Liver (tissue), 9 donors: Measurements from ENCODE around the gene TFB1M. TPM values are rescaled to one million over a fixed set of nuclear protein-coding genes. Genes with fewer than 3 reads are reported as not detected.

Source experiments
- DNase-seq: peaks from one replicate; pipeline ENCODE4 v3.0.0-alpha.2; 2017; ENCODE audit warnings: low spot score
- H3K27ac ChIP-seq, 2 donors: one replicate each; pipeline ENCODE4 v1.7.0; 2013; ENCODE audit warnings: inconsistent platforms in 2 of 2, low read length in 2 of 2, control low read depth in 1 of 2, low read depth in 1 of 2, mild to moderate bottlenecking in 1 of 2
- H3K27me3 ChIP-seq, 4 donors: one replicate each; pipeline versions ENCODE4 v1.6.1 to v1.7.0; 2013; ENCODE audit warnings: low read length in 3 of 4, inconsistent platforms in 1 of 4, mild to moderate bottlenecking in 1 of 4, moderate library complexity in 1 of 4; ENCODE audit not compliant: control insufficient read depth in 4 of 4, insufficient read depth in 4 of 4
- H3K36me3 ChIP-seq, 4 donors: one replicate each; pipeline versions ENCODE4 v1.6.1 to v1.7.0; 2013; ENCODE audit warnings: low read length in 3 of 4, mild to moderate bottlenecking in 3 of 4, low read depth in 1 of 4, moderate library complexity in 1 of 4; ENCODE audit not compliant: control insufficient read depth in 4 of 4, insufficient read depth in 3 of 4
- H3K4me1 ChIP-seq, 4 donors: one replicate each; pipeline versions ENCODE4 v1.6.1 to v1.7.0; 2013; ENCODE audit warnings: low read length in 3 of 4, mild to moderate bottlenecking in 3 of 4, moderate library complexity in 1 of 4; ENCODE audit not compliant: control insufficient read depth in 4 of 4, insufficient read depth in 4 of 4
- H3K4me3 ChIP-seq, 3 donors: one replicate each; pipeline versions ENCODE4 v1.6.1 to v1.7.0; 2013; ENCODE audit warnings: low read length in 3 of 3, control low read depth in 1 of 3, low read depth in 1 of 3, mild to moderate bottlenecking in 1 of 3
- H3K9ac ChIP-seq, 2 donors: one replicate each; pipeline ENCODE4 v1.7.0; 2013; ENCODE audit warnings: low read length in 2 of 2, mild to moderate bottlenecking in 2 of 2, moderate library complexity in 2 of 2, control low read depth in 1 of 2, low read depth in 1 of 2
- H3K9me3 ChIP-seq, 4 donors: one replicate each; pipeline versions ENCODE4 v1.6.1 to v1.7.0; 2013; ENCODE audit warnings: low read length in 3 of 4; ENCODE audit not compliant: control insufficient read depth in 4 of 4
- EGR1 ChIP-seq, 2 donors: IDR thresholded peaks; 2 replicates each; pipeline ENCODE4 v1.6.1; 2016 to 2018; ENCODE audit warnings: antibody characterized with exemption in 2 of 2, low read depth in 2 of 2
- FOXA1 ChIP-seq: IDR thresholded peaks from 2 replicates; pipeline ENCODE4 v1.6.1; 2016; ENCODE audit warnings: antibody characterized with exemption
- FOXA2 ChIP-seq: IDR thresholded peaks from 2 replicates; pipeline ENCODE4 v1.6.1; 2016; ENCODE audit warnings: antibody characterized with exemption
- GABPA ChIP-seq, 2 donors: IDR thresholded peaks in 1 of 2; conservative IDR thresholded peaks in 1 of 2; 2 replicates each; pipeline ENCODE4 v1.6.1; 2016; ENCODE audit warnings: antibody characterized with exemption in 2 of 2, mild to moderate bottlenecking in 1 of 2, moderate library complexity in 1 of 2
- HNF4A ChIP-seq, 2 donors: conservative IDR thresholded peaks; 2 replicates each; pipeline ENCODE4 v1.6.1; 2016; ENCODE audit warnings: antibody characterized with exemption in 2 of 2, mild to moderate bottlenecking in 2 of 2
- HNF4G ChIP-seq: IDR thresholded peaks from 2 replicates; pipeline ENCODE4 v1.6.1; 2016; ENCODE audit warnings: antibody characterized with exemption
- JUND ChIP-seq, 2 donors: IDR thresholded peaks; 2 replicates each; pipeline ENCODE4 v1.6.1; 2016; ENCODE audit warnings: antibody characterized with exemption in 2 of 2
- NR2F2 ChIP-seq: IDR thresholded peaks from 2 replicates; pipeline ENCODE4 v1.6.1; 2016; ENCODE audit warnings: antibody characterized with exemption
- RAD21 ChIP-seq, 2 donors: IDR thresholded peaks; 2 replicates each; pipeline ENCODE4 v1.6.1; 2016; ENCODE audit warnings: antibody characterized with exemption in 2 of 2, mild to moderate bottlenecking in 2 of 2
- RXRA ChIP-seq, 2 donors: IDR thresholded peaks; 2 replicates each; pipeline ENCODE4 v1.6.1; 2017 to 2018; ENCODE audit warnings: antibody characterized with exemption in 2 of 2, mild to moderate bottlenecking in 1 of 2
- SP1 ChIP-seq: IDR thresholded peaks from 2 replicates; pipeline ENCODE4 v1.6.1; 2018; ENCODE audit warnings: antibody characterized with exemption, mild to moderate bottlenecking
- TAF1 ChIP-seq: conservative IDR thresholded peaks from 2 replicates; pipeline ENCODE4 v1.6.1; 2016; ENCODE audit warnings: antibody characterized with exemption, mild to moderate bottlenecking
- YY1 ChIP-seq: IDR thresholded peaks from 2 replicates; pipeline ENCODE4 v1.6.1; 2016; ENCODE audit warnings: antibody characterized with exemption, mild to moderate bottlenecking
- WGBS: extraction: QIAGEN DNeasy Blood & Tissue Kit; methylation state at CpG from one replicate; pipeline ENCODE4 v1.1.7; 2013; 5-methylcytosine and 5-hydroxymethylcytosine counted together
- polyA plus RNA-seq, 2 donors: library from polyadenylated mRNA; stranded (reverse) in 1 of 2; unstranded in 1 of 2; fragments of 200-250 nt in 1 of 2; fragments of >200 nt in 1 of 2; fragmentation: Nextera tagmentation in 1 of 2; extraction: Ambion mirVana in 1 of 2; gene quantifications; one replicate each; pipeline versions ENCODE4 v1.2.1 to v1.2.3, GENCODE V29; 2013 to 2015
- total RNA-seq, 2 donors: library from RNA; depleted of rRNA; stranded (reverse); fragments of >200 nt; gene quantifications; one replicate each; pipeline ENCODE4 v1.2.3, GENCODE V29; 2014
- TF ChIP-seq, protein P1 (sequence below): fragments of 150-350 bp; IDR thresholded peaks from 2 replicates; pipeline ENCODE4 v1.5.1; 2017; ENCODE audit warnings: improper control_type of control experiment, low read depth, low read length; ENCODE audit not compliant: missing input control
- TF ChIP-seq, protein P2 (sequence below): IDR thresholded peaks from 2 replicates; pipeline ENCODE4 v1.6.1; 2016; ENCODE audit warnings: antibody characterized with exemption
- TF ChIP-seq, protein P3 (sequence below): IDR thresholded peaks from 2 replicates; pipeline ENCODE4 v1.6.1; 2016; ENCODE audit warnings: antibody characterized with exemption
- TF ChIP-seq, protein P4 (sequence below): IDR thresholded peaks from 2 replicates; pipeline ENCODE4 v1.6.1; 2016; ENCODE audit warnings: antibody characterized with exemption
- TF ChIP-seq, protein P5 (sequence below): IDR thresholded peaks from 2 replicates; pipeline ENCODE4 v1.6.1; 2016; ENCODE audit warnings: antibody characterized with exemption, mild to moderate bottlenecking
- donor health status: healthy.
- donor health status: healthy.
- donor health status: healthy.
- donor health status: healthy.
- donor health status: healthy.

TFB1M gene
- total and polyA plus RNA-seq, 4 donors = 9.2 to 17.0 (median 12.6) TPM

DNA sequence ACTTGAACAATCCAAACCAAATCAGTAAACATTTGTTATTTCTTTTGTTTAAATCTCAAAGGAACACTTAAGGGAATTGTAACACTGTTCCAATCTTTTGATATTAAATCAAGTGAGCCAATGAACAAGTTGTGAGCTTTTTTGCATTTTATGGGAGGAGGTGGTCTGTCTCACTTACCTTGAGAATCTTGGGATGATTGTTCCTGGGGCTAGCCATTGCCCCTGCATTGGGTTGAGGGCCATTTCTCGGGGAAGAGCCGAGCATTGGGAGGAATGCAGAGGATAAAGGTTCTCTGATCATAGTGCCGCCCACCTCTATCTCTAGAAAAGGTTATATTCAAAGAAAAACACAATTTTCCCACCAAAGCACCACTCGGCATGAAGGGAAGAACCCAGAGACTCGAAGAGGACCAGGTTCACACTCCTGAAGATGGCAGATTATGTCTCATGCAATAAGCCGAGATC, 13.8 kb upstream of the TFB1M start:
- H3K36me3 ChIP-seq = no peaks in the 10 kb centered on the region
- H3K9ac ChIP-seq = no peak overlapping the region
- no peaks in the 10 kb centered on the region for H3K4me1 ChIP-seq
- TF ChIP-seq, protein P1, sequence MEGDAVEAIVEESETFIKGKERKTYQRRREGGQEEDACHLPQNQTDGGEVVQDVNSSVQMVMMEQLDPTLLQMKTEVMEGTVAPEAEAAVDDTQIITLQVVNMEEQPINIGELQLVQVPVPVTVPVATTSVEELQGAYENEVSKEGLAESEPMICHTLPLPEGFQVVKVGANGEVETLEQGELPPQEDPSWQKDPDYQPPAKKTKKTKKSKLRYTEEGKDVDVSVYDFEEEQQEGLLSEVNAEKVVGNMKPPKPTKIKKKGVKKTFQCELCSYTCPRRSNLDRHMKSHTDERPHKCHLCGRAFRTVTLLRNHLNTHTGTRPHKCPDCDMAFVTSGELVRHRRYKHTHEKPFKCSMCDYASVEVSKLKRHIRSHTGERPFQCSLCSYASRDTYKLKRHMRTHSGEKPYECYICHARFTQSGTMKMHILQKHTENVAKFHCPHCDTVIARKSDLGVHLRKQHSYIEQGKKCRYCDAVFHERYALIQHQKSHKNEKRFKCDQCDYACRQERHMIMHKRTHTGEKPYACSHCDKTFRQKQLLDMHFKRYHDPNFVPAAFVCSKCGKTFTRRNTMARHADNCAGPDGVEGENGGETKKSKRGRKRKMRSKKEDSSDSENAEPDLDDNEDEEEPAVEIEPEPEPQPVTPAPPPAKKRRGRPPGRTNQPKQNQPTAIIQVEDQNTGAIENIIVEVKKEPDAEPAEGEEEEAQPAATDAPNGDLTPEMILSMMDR = no peak
- TF ChIP-seq FOXA1 (no peak), YY1 (no peak), HNF4G (no peak), SP1 (no peak), HNF4A (conservative IDR thresholded peaks at IDR 0.05) (no peak), NR2F2 (no peak), RXRA (IDR thresholded peaks at IDR 0.05) (no peak), RAD21 (IDR thresholded peaks at IDR 0.05) (no peak), FOXA2 (no peak), GABPA (IDR thresholded peaks at IDR 0.05 in 1 of 2, conservative IDR thresholded peaks at IDR 0.05 in 1 of 2) (no peak), TAF1 (no peak), EGR1 (IDR thresholded peaks at IDR 0.05; ENCODE audit: low read depth in 2 of 2) (no peak), JUND (IDR thresholded peaks at IDR 0.05) (no peak)
- TF ChIP-seq, protein P2, sequence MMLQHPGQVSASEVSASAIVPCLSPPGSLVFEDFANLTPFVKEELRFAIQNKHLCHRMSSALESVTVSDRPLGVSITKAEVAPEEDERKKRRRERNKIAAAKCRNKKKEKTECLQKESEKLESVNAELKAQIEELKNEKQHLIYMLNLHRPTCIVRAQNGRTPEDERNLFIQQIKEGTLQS = no peak
- TF ChIP-seq, protein P3, sequence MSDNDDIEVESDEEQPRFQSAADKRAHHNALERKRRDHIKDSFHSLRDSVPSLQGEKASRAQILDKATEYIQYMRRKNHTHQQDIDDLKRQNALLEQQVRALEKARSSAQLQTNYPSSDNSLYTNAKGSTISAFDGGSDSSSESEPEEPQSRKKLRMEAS = no peak
- TF ChIP-seq, protein P4, sequence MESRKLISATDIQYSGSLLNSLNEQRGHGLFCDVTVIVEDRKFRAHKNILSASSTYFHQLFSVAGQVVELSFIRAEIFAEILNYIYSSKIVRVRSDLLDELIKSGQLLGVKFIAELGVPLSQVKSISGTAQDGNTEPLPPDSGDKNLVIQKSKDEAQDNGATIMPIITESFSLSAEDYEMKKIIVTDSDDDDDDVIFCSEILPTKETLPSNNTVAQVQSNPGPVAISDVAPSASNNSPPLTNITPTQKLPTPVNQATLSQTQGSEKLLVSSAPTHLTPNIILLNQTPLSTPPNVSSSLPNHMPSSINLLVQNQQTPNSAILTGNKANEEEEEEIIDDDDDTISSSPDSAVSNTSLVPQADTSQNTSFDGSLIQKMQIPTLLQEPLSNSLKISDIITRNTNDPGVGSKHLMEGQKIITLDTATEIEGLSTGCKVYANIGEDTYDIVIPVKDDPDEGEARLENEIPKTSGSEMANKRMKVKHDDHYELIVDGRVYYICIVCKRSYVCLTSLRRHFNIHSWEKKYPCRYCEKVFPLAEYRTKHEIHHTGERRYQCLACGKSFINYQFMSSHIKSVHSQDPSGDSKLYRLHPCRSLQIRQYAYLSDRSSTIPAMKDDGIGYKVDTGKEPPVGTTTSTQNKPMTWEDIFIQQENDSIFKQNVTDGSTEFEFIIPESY = no peak
- TF ChIP-seq, protein P5, sequence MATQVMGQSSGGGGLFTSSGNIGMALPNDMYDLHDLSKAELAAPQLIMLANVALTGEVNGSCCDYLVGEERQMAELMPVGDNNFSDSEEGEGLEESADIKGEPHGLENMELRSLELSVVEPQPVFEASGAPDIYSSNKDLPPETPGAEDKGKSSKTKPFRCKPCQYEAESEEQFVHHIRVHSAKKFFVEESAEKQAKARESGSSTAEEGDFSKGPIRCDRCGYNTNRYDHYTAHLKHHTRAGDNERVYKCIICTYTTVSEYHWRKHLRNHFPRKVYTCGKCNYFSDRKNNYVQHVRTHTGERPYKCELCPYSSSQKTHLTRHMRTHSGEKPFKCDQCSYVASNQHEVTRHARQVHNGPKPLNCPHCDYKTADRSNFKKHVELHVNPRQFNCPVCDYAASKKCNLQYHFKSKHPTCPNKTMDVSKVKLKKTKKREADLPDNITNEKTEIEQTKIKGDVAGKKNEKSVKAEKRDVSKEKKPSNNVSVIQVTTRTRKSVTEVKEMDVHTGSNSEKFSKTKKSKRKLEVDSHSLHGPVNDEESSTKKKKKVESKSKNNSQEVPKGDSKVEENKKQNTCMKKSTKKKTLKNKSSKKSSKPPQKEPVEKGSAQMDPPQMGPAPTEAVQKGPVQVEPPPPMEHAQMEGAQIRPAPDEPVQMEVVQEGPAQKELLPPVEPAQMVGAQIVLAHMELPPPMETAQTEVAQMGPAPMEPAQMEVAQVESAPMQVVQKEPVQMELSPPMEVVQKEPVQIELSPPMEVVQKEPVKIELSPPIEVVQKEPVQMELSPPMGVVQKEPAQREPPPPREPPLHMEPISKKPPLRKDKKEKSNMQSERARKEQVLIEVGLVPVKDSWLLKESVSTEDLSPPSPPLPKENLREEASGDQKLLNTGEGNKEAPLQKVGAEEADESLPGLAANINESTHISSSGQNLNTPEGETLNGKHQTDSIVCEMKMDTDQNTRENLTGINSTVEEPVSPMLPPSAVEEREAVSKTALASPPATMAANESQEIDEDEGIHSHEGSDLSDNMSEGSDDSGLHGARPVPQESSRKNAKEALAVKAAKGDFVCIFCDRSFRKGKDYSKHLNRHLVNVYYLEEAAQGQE = no peak
- H3K27me3 ChIP-seq = no peaks in the 10 kb centered on the region
- no peak for DNase-seq
- WGBS = 90% methylated on average over 6 of the region's 6 CpGs
- no peak overlapping the region for H3K4me3 ChIP-seq
- H3K9me3 ChIP-seq = no peaks in the 10 kb centered on the region
- no peak overlapping the region for H3K27ac ChIP-seq
